Measurements from ENCODE around the gene AUTS2.

The AUTS2 gene

GRCh38 chr7:69857014-69857413, 258.7 kb downstream of the AUTS2 start:
- DNase-seq (ENCODE audit: low spot score): no peak

- DNase-seq (ENCODE audit: low spot score): no peak
Observed at GRCh38 chr7:69858471-69858870, 260.2 kb downstream of the AUTS2 start.

GRCh38 chr7:69859342-69859741, 261.1 kb downstream of the AUTS2 start:
- DNase-seq (ENCODE audit: low spot score): no peak

GRCh38 chr7:69860486-69860885, 262.2 kb downstream of the AUTS2 start:
- DNase-seq (ENCODE audit: low spot score): no peak

GRCh38 chr7:69860941-69861622, 262.8 kb downstream of the AUTS2 start:
- DNase-seq (ENCODE audit: low spot score): no peak

- DNase-seq (ENCODE audit: low spot score): no peak
Observed at GRCh38 chr7:69862413-69863064, 264.3 kb downstream of the AUTS2 start.

- no peak for DNase-seq (ENCODE audit: low spot score)
Observed at GRCh38 chr7:69864274-69864673, 266.0 kb downstream of the AUTS2 start.

- no peak for DNase-seq (ENCODE audit: low spot score)
Observed at GRCh38 chr7:69864822-69865221, 266.5 kb downstream of the AUTS2 start.

- no peak for DNase-seq (ENCODE audit: low spot score)
Observed at GRCh38 chr7:69868921-69869320, 270.6 kb downstream of the AUTS2 start.

- no peak for DNase-seq (ENCODE audit: low spot score)
Observed at GRCh38 chr7:69871213-69871885, 273.1 kb downstream of the AUTS2 start.

GRCh38 chr7:69871886-69872569, 273.8 kb downstream of the AUTS2 start:
- no peak for DNase-seq (ENCODE audit: low spot score)

GRCh38 chr7:69873512-69873911, 275.2 kb downstream of the AUTS2 start:
- DNase-seq (ENCODE audit: low spot score): no peak

GRCh38 chr7:69878015-69878414, 279.7 kb downstream of the AUTS2 start:
- DNase-seq (ENCODE audit: low spot score): no peak

GRCh38 chr7:69878591-69878990, 280.3 kb downstream of the AUTS2 start:
- DNase-seq (ENCODE audit: low spot score): no peak

GRCh38 chr7:69879989-69880388, 281.7 kb downstream of the AUTS2 start:
- no peak for DNase-seq (ENCODE audit: low spot score)

- no peak for DNase-seq (ENCODE audit: low spot score)
Observed at GRCh38 chr7:69880840-69881239, 282.6 kb downstream of the AUTS2 start.

- no peak for DNase-seq (ENCODE audit: low spot score)
Observed at GRCh38 chr7:69882269-69882668, 284.0 kb downstream of the AUTS2 start.

- DNase-seq (ENCODE audit: low spot score): no peak
Observed at GRCh38 chr7:69883399-69883891, 285.2 kb downstream of the AUTS2 start.

GRCh38 chr7:69885431-69885830, 287.2 kb downstream of the AUTS2 start:
- no peak for DNase-seq (ENCODE audit: low spot score)

GRCh38 chr7:69889338-69889975, 291.2 kb downstream of the AUTS2 start:
- no peak for DNase-seq (ENCODE audit: low spot score)

GRCh38 chr7:69889976-69890351, 291.7 kb downstream of the AUTS2 start:
- no peak for DNase-seq (ENCODE audit: low spot score)

- DNase-seq (ENCODE audit: low spot score): no peak
Observed at GRCh38 chr7:69892790-69893189, 294.5 kb downstream of the AUTS2 start.
